Glomerular visceral epithelial cell (primary cell): ENCODE results near the gene ZRANB3.
A peak's percentile ranks its signal among the peaks of the same experiment; 100 is the strongest.
"Not testable (repeated sequence)": the region's sequence is repeated elsewhere in the genome, so short reads cannot be mapped to it uniquely, and the experiment has no call there.

Source experiments
- DNase-seq: peaks from one replicate; pipeline ENCODE4 v3.0.0-alpha.2; 2016; ENCODE audit errors: extremely low spot score

Gene ZRANB3

GRCh38 chr2:135490376-135490775 lies 40.6 kb downstream of the ZRANB3 start:
- DNase-seq = no peak

- no peak for DNase-seq
These were observed 45.6 kb downstream of the ZRANB3 start for GRCh38 chr2:135485441-135485840.

- no peak for DNase-seq
These were observed 55.9 kb downstream of the ZRANB3 start for GRCh38 chr2:135475128-135475527.

GRCh38 chr2:135473567-135473966 lies 57.5 kb downstream of the ZRANB3 start:
- DNase-seq = peak; percentile 44

- no peak for DNase-seq
These were observed 59.9 kb downstream of the ZRANB3 start for GRCh38 chr2:135471106-135471505.

- no peak for DNase-seq
These were observed 73.7 kb downstream of the ZRANB3 start for GRCh38 chr2:135457279-135457678.

GRCh38 chr2:135456835-135457234 lies 74.2 kb downstream of the ZRANB3 start:
- DNase-seq = no peak

- DNase-seq = no peak
These were observed 74.6 kb downstream of the ZRANB3 start for GRCh38 chr2:135456431-135456830.

GRCh38 chr2:135454608-135455007 lies 76.4 kb downstream of the ZRANB3 start:
- DNase-seq = no peak

GRCh38 chr2:135453027-135453426 lies 78.0 kb downstream of the ZRANB3 start:
- not testable (repeated sequence) for DNase-seq

- DNase-seq = no peak
These were observed 79.1 kb downstream of the ZRANB3 start for GRCh38 chr2:135451966-135452365.

GRCh38 chr2:135443013-135443412 lies 88.0 kb downstream of the ZRANB3 start:
- not testable (repeated sequence) for DNase-seq

GRCh38 chr2:135435155-135435554 lies 95.9 kb downstream of the ZRANB3 start:
- not testable (repeated sequence) for DNase-seq

GRCh38 chr2:135424849-135425248 lies 106.2 kb downstream of the ZRANB3 start:
- DNase-seq = no peak

GRCh38 chr2:135422898-135423297 lies 108.1 kb downstream of the ZRANB3 start:
- no peak for DNase-seq

GRCh38 chr2:135411646-135412045 lies 119.4 kb downstream of the ZRANB3 start:
- no peak for DNase-seq

- no peak for DNase-seq
These were observed 121.6 kb downstream of the ZRANB3 start for GRCh38 chr2:135409436-135409835.

GRCh38 chr2:135396259-135396658 lies 134.8 kb downstream of the ZRANB3 start:
- DNase-seq = not testable (repeated sequence)

- DNase-seq = no peak
These were observed 144.0 kb downstream of the ZRANB3 start for GRCh38 chr2:135386993-135387392.

- DNase-seq = no peak
These were observed 152.4 kb downstream of the ZRANB3 start for GRCh38 chr2:135378591-135378990.

GRCh38 chr2:135373702-135374101 lies 157.3 kb downstream of the ZRANB3 start:
- DNase-seq = no peak

GRCh38 chr2:135349941-135350340 lies 181.1 kb downstream of the ZRANB3 start:
- DNase-seq = no peak

- DNase-seq = not testable (repeated sequence)
These were observed 182.8 kb downstream of the ZRANB3 start for GRCh38 chr2:135348096-135348704.

GRCh38 chr2:135337071-135337470 lies 193.9 kb downstream of the ZRANB3 start:
- no peak for DNase-seq
